Measurements from ENCODE around the gene CD180.

GRCh38 chr5:67178085-67178484, 18.5 kb downstream of the CD180 start:
- TF ChIP-seq EZH2 (IDR thresholded peaks at IDR 0.05; ENCODE audit: borderline replicate concordance) (no peak), EZH2phosphoT487 (IDR thresholded peaks at IDR 0.05; ENCODE audit: low read depth, severe bottlenecking, unreplicated experiment) (no peak), CTCF (IDR thresholded peaks at IDR 0.05; ENCODE audit: poor library complexity) (no peak)
